HK-2 (cell line): ENCODE measurements around the gene FALEC.
"Not testable (repeated sequence)": the region's sequence is repeated elsewhere in the genome, so short reads cannot be mapped to it uniquely, and the experiment has no call there.

ENCODE experiments used
- DNase-seq: peaks from one replicate; pipeline ENCODE4 v3.0.0-alpha.2; 2018; ENCODE audit not compliant: unreplicated experiment

The FALEC gene

GRCh38 chr1:150574260-150575071 lies 58.9 kb downstream of the FALEC start:
- no peak for DNase-seq

GRCh38 chr1:150575072-150575489 lies 59.5 kb downstream of the FALEC start:
- DNase-seq: no peak

DNA sequence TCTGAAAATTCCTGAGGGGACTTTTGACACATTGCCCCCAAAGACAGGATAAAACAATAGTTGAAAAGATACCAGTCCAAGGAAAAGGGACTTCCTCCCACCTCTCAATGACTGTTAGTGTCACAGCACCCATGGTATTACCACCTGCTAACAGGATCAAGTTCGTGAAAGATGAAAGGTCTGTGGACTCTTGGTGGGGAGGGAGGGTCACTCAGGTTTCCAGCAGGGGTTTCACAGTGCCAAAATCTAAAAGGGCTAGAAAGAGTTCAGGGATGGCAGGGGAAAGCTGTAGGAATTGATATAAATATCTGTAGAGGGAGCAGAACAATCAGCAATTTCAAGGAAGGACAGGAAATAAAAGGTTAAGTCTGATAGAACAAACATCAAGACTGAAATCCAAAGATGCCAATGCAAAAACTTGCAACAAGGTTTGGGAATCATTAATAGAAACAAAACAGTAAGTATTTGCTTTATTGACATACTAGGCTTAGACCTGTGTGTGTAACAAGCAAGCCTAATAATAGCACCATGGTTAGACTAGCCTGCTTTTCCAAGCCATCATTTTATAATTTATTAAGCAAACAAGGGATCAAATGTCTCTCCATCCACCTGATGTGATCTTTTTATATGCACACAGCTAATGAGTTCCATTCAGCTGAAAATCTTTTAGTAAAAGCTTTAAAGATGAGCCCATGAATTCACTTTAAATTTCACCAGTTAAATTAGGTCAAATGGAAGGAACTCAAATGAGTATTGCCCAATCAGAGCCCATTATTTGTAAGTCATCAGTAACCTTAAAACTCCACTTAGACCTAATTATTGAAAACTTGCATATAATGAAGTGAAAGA lies 60.2 kb downstream of the FALEC start:
- no peak for DNase-seq

DNA sequence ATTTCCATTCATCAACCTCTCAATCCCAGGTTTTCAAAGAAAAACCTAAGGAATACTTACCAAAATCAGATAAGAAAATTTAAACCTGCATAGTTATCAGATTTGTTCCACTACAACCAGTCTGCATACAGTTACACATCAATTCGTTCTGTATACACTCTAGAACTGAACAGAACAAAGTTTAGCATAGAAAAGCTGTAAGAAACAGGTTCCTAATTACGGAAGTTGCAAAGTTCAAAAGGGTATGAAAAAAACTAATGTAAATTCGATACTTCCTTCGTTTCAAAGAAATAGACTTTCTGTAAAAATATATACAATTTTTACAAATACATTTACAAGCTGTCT lies 60.8 kb downstream of the FALEC start:
- DNase-seq: no peak

GRCh38 chr1:150576794-150577556 lies 61.4 kb downstream of the FALEC start:
- no peak for DNase-seq

- no peak for DNase-seq
Observed at GRCh38 chr1:150577557-150578271, 62.2 kb downstream of the FALEC start.

- peak; percentile 67 for DNase-seq
Observed at GRCh38 chr1:150578272-150579109, 62.9 kb downstream of the FALEC start.

- DNase-seq: peak; percentile 93
Observed at GRCh38 chr1:150579110-150579944, 63.8 kb downstream of the FALEC start, which contains the start of gene MCL1. MCL1 (minus strand) TSS chr1:150579610; CDS start chr1:150579530, 80 bp downstream.

GRCh38 chr1:150579945-150580642 lies 64.5 kb downstream of the FALEC start:
- DNase-seq: no peak

DNA sequence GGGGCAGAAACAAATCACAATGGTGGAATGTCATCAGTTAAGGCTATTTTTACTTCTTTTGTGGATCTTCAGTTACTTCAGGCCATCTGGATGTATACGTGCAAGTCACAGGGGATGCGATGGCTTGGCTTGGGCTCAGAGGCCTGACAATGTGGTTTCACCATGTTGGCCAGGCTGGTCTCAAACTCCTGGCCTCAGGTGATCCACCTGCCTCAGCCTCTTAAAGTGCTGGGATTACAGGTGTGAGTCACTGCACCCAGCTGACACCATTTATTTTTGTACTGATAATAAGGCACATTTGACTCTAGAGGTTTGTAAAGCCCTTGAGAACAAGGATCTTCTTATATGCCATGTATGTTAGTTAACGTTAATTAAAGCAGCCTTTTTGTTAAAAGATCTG lies 65.4 kb downstream of the FALEC start:
- not testable (repeated sequence) for DNase-seq

DNA sequence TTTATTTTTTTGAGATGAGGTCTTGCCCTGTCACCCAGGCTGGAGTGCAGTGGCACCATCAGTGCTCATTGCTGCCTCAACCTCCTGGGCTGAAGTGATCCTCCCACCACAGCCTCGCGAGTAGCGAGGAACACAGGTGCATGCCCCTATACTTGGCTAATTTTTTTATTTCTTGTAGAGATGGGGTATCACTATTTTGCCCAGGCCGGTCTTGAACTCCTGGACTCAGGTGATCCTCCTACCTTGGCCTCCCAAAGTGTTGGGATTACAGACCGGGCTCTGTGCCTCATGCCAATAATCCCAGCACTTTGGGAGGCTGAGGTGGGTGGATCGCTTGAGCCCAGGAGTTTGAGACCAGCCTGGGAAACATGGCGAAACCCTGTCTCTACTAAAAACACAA lies 65.9 kb downstream of the FALEC start:
- DNase-seq: not testable (repeated sequence)

DNA sequence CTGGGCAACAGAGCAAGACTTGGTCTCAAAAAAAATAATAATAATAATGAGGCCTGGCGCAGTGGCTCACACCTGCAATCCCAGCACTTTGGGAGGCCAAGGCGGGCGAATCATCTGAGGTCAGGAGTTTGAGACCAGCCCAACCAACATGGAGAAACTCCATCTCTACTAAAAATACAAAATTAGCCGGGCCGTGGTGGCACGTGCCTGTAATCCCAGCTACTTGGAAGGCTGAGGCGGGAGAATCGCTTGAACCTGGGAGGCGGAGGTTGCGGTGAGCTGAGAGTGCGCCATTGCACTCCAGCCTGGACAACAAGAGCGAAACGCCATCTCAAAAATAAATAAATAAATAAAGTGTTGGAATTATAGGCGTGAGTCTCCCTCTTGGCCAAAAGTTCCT lies 66.4 kb downstream of the FALEC start:
- DNase-seq: not testable (repeated sequence)

DNA sequence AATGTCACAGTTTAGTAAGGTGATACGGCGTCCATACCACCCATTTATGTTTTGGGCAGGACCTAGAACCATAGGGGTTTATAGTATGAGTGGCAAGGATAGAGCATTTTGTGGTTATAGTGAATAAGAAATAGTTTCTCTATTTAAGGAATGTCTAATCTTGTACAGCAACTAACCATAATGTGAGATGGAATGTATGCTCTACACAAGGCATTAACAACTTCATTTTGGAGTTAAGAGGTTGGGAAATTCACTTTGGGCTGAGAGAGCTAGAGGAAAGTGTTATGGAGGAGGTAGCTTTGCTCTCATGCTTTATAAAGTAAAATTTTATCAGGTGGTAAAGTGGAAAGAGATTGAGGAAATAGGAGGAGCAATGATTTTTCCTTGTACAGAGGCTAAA lies 66.8 kb downstream of the FALEC start:
- no peak for DNase-seq
